GM23338 (cell line): ENCODE data around the gene SPR. TPM values are rescaled to one million over a fixed set of nuclear protein-coding genes. Genes with fewer than 3 reads are reported as not detected.

ENCODE experiments used
- ATAC-seq: fragments of 200-7000 bp; cut with Tn5 transposase; 3 replicates; pipeline ENCODE4 v1.9.1; 2020
- DNase-seq: peaks from one replicate; pipeline ENCODE4 v3.0.0-alpha.2; 2015; ENCODE audit warnings: low spot score
- H2AFZ ChIP-seq: fragments of 200-600 bp; sonication (generic); 2 replicates; pipeline ENCODE4 v1.8.0; 2016; ENCODE audit warnings: antibody characterized with exemption, mild to moderate bottlenecking, moderate library complexity
- H3F3A ChIP-seq: fragments of 200-600 bp; sonication (generic); replicated peaks from 2 replicates; pipeline ENCODE4 v1.8.0; 2017; ENCODE audit warnings: antibody characterized with exemption, mixed run types, low read depth
- H3K27ac ChIP-seq: fragments of 200-600 bp; sonication (generic); 2 replicates; pipeline ENCODE4 v1.6.1; 2016; ENCODE audit warnings: low read depth
- H3K27me3 ChIP-seq: fragments of 200-600 bp; sonication (generic); 2 replicates; pipeline ENCODE4 v1.8.0; 2016; ENCODE audit warnings: mild to moderate bottlenecking, mixed run types, moderate library complexity; ENCODE audit not compliant: insufficient read depth
- H3K36me3 ChIP-seq: fragments of 200-600 bp; sonication (generic); 2 replicates; pipeline ENCODE4 v1.8.0; 2016; ENCODE audit warnings: mild to moderate bottlenecking; ENCODE audit not compliant: insufficient read depth
- H3K4me1 ChIP-seq: fragments of 200-600 bp; sonication (generic); 2 replicates; pipeline ENCODE4 v1.8.0; 2016; ENCODE audit warnings: mild to moderate bottlenecking, moderate library complexity; ENCODE audit not compliant: insufficient read depth
- H3K4me2 ChIP-seq: fragments of 200-600 bp; sonication (generic); 2 replicates; pipeline ENCODE4 v1.7.1; 2017; ENCODE audit warnings: mixed run types
- H3K4me3 ChIP-seq: fragments of 200-600 bp; sonication (generic); 2 replicates; pipeline ENCODE4 v1.6.1; 2016; ENCODE audit warnings: mixed run types
- H3K79me2 ChIP-seq: fragments of 200-600 bp; sonication (generic); replicated peaks from 2 replicates; pipeline ENCODE4 v1.8.0; 2017; ENCODE audit warnings: mild to moderate bottlenecking; ENCODE audit not compliant: insufficient read depth
- H3K9me2 ChIP-seq: fragments of 200-600 bp; sonication (generic); 2 replicates; pipeline ENCODE4 v1.8.0; 2017; ENCODE audit not compliant: insufficient read depth
- H4K20me1 ChIP-seq: fragments of 200-600 bp; sonication (generic); replicated peaks from 2 replicates; pipeline ENCODE4 v1.8.0; 2017; ENCODE audit warnings: mild to moderate bottlenecking; ENCODE audit not compliant: insufficient read depth
- H3K27ac Mint-ChIP-seq: 2 replicates; pipeline ENCODE4 v1.8.0; 2020; ENCODE audit warnings: inconsistent platforms, mild to moderate bottlenecking, moderate library complexity, mixed read lengths
- H3K27me3 Mint-ChIP-seq: 3 replicates; pipeline ENCODE4 v1.8.0; 2022; ENCODE audit warnings: low read depth, mild to moderate bottlenecking, moderate library complexity, mixed read lengths, inconsistent platforms; ENCODE audit not compliant: insufficient read depth, poor library complexity
- H3K36me3 Mint-ChIP-seq: 3 replicates; pipeline ENCODE4 v1.8.0; 2021; ENCODE audit warnings: low read depth, mild to moderate bottlenecking, inconsistent platforms, moderate library complexity, mixed read lengths
- H3K4me1 Mint-ChIP-seq: 3 replicates; pipeline ENCODE4 v1.8.0; 2020; ENCODE audit warnings: mild to moderate bottlenecking, inconsistent platforms, mixed read lengths
- H3K4me3 Mint-ChIP-seq: 3 replicates; pipeline ENCODE4 v1.8.0; 2021; ENCODE audit warnings: moderate library complexity, mild to moderate bottlenecking, inconsistent platforms, mixed read lengths
- H3K9me3 Mint-ChIP-seq: 3 replicates; pipeline ENCODE4 v1.8.0; 2020; ENCODE audit warnings: moderate library complexity, mild to moderate bottlenecking, inconsistent platforms, mixed read lengths
- CREB1 ChIP-seq: fragments of 250-450 bp; sonication (Bioruptor Pico); IDR thresholded peaks from 2 replicates; pipeline ENCODE4 v1.5.0; 2020; ENCODE audit warnings: low read depth, mild to moderate bottlenecking, moderate library complexity
- ETS1 ChIP-seq: IDR thresholded peaks from 2 replicates; pipeline ENCODE4 v1.6.1; 2016; ENCODE audit warnings: antibody characterized with exemption
- POLR2AphosphoS5 ChIP-seq: IDR thresholded peaks from 2 replicates; pipeline ENCODE4 v1.6.1; 2016; ENCODE audit warnings: antibody characterized with exemption, low read depth
- ZNF462 ChIP-seq: fragments of 250-450 bp; sonication (Bioruptor Pico); IDR thresholded peaks from 2 replicates; pipeline ENCODE4 v1.5.0; 2020; ENCODE audit warnings: mild to moderate bottlenecking, moderate library complexity
- polyA plus RNA-seq: library from polyadenylated mRNA; unstranded; fragments of >200 nt; fragmentation: Nextera tagmentation; extraction: Ambion mirVana; gene quantifications from 2 replicates; pipeline ENCODE4 v1.2.1, GENCODE V29; 2016
- total RNA-seq: library from RNA; depleted of rRNA; stranded (reverse); fragments of >200 nt; shearing (Covaris generic); gene quantifications from 2 replicates; pipeline ENCODE4 v1.2.3, GENCODE V29; 2014

Gene SPR
- total and polyA plus RNA-seq, 2 experiments from 2014 or later = 10.7 to 15.2 TPM

GRCh38 chr2:72891091-72891818 is 4.0 kb downstream of the SPR start:
- DNase-seq = no peak
- no peaks in the 10 kb centered on the region for H3K9me2 ChIP-seq
- ATAC-seq = no peak
- no peak for TF ChIP-seq POLR2AphosphoS5
- TF ChIP-seq ZNF462 = no peak
- no peak for TF ChIP-seq ETS1
- TF ChIP-seq CREB1 (CRISPR knock-in tag) = no peak
- H3K4me2 ChIP-seq = no peak overlapping the region
- H3K4me1 ChIP-seq = peaks cover 33% of the 10 kb centered on the region
- H3K27ac Mint-ChIP-seq = no peak overlapping the region
- H3K36me3 Mint-ChIP-seq = no peaks in the 10 kb centered on the region
- H3K4me3 ChIP-seq = no peak overlapping the region
- H3K27ac ChIP-seq = no peak overlapping the region
- no peaks in the 10 kb centered on the region for H3K79me2 ChIP-seq
- peaks cover 41% of the 10 kb centered on the region for H3K27me3 Mint-ChIP-seq
- no peak overlapping the region for H2AFZ ChIP-seq
- peaks cover 40% of the 10 kb centered on the region for H3K27me3 ChIP-seq
- H3F3A ChIP-seq = peaks cover 9% of the 10 kb centered on the region; the same call in 1 of the 2 replicates
- H3K9me3 Mint-ChIP-seq = no peaks in the 10 kb centered on the region
- peaks cover 27% of the 10 kb centered on the region for H3K4me1 Mint-ChIP-seq
- no peak overlapping the region for H3K4me3 Mint-ChIP-seq
- no peaks in the 10 kb centered on the region for H3K36me3 ChIP-seq
- no peaks in the 10 kb centered on the region for H4K20me1 ChIP-seq
